SU-DHL-6 (cell line): ENCODE measurements around the gene CD34.

ENCODE experiments used
- H2AFZ ChIP-seq: fragments of 200-600 bp; sonication (generic); 2 replicates; pipeline ENCODE4 v1.6.1; 2014; ENCODE audit warnings: low read depth, mild to moderate bottlenecking, moderate library complexity, mixed read lengths, antibody characterized with exemption, low read length; ENCODE audit not compliant: severe bottlenecking
- H3F3A ChIP-seq: fragments of 200-600 bp; shearing (Covaris generic); 2 replicates; pipeline ENCODE4 v1.6.0; 2016; ENCODE audit warnings: antibody characterized with exemption, mild to moderate bottlenecking; ENCODE audit not compliant: insufficient read depth
- H3K27ac ChIP-seq: fragments of 200-600 bp; sonication (generic); 2 replicates; pipeline ENCODE4 v1.5.1; 2016; ENCODE audit warnings: low read depth, mild to moderate bottlenecking, low read length, moderate library complexity, mixed read lengths
- H3K27me3 ChIP-seq: fragments of 200-600 bp; sonication (generic), shearing (Covaris generic); 2 replicates; pipeline ENCODE4 v1.6.0; 2014; ENCODE audit warnings: mild to moderate bottlenecking, low read length
- H3K36me3 ChIP-seq: fragments of 200-600 bp; sonication (generic); 2 replicates; pipeline ENCODE4 v1.6.1; 2014; ENCODE audit warnings: mild to moderate bottlenecking, low read length, mixed read lengths
- H3K4me2 ChIP-seq: fragments of 300-600, 200-600 bp; shearing (Covaris generic), sonication (generic); 2 replicates; pipeline ENCODE4 v1.6.0; 2014; ENCODE audit warnings: low read length, low read depth, mild to moderate bottlenecking; ENCODE audit not compliant: poor library complexity, severe bottlenecking
- H3K4me3 ChIP-seq: fragments of 200-600 bp; sonication (generic); 2 replicates; pipeline ENCODE4 v1.5.1; 2014; ENCODE audit warnings: antibody characterized with exemption, low read length, mild to moderate bottlenecking, mixed read lengths; ENCODE audit not compliant: insufficient read depth, poor library complexity, severe bottlenecking
- H3K79me2 ChIP-seq: fragments of 200-600 bp; sonication (generic); 2 replicates; pipeline ENCODE4 v1.6.1; 2014; ENCODE audit warnings: mild to moderate bottlenecking, low read length, moderate library complexity; ENCODE audit not compliant: insufficient read depth
- H3K9ac ChIP-seq: fragments of 200-600 bp; sonication (generic); 2 replicates; pipeline ENCODE4 v1.7.0; 2014; ENCODE audit warnings: mild to moderate bottlenecking, low read length
- H3K9me2 ChIP-seq: fragments of 200-600 bp; sonication (generic); replicated peaks from 2 replicates; pipeline ENCODE4 v1.6.1; 2014; ENCODE audit warnings: low read length; ENCODE audit not compliant: insufficient read depth
- H3K9me3 ChIP-seq: fragments of 200-600 bp; sonication (generic); 2 replicates; pipeline ENCODE4 v1.6.1; 2014; ENCODE audit warnings: low read length, mixed read lengths; ENCODE audit not compliant: insufficient read depth
- H4K20me1 ChIP-seq: fragments of 200-600 bp; sonication (generic); 2 replicates; pipeline ENCODE4 v1.6.1; 2014; ENCODE audit warnings: low read depth, mild to moderate bottlenecking, antibody characterized with exemption, low read length, moderate library complexity, mixed read lengths
- EZH2phosphoT487 ChIP-seq: fragments of 200-600 bp; sonication (generic), shearing (Covaris generic); conservative IDR thresholded peaks from 2 replicates; pipeline ENCODE4 v1.6.1; 2018; ENCODE audit warnings: mild to moderate bottlenecking, antibody characterized with exemption, low read length, moderate library complexity, mixed read lengths
- TF ChIP-seq, protein P1 (sequence below): fragments of 200-600 bp; sonication (generic); IDR thresholded peaks from one replicate; pipeline ENCODE4 v1.5.1; 2017; ENCODE audit warnings: antibody characterized with exemption, mild to moderate bottlenecking, low read length, moderate library complexity; ENCODE audit not compliant: insufficient read depth, poor library complexity, severe bottlenecking

The CD34 gene

DNA sequence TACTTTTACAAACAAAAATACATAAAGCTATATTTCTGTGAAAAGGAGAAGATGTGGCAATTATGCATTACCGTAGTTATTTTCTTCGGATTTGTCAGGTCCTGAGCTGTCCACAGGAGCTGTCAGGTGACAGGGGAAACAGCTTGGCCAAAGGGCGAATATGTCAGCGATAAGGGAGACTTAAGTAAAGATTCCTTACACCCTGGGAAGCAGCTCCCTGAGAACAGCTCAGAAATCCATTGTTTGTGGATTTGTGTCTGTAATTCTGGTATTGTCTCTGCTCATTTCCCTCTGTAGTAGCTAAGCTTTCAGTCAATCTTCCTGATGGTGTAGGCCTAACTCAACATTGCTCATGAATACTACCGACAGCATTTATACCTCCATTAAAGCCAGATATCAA lies 7.1 kb upstream of the CD34 start:
- H3K27me3 ChIP-seq = no peaks in the 10 kb centered on the region
- no peaks in the 10 kb centered on the region for H3K79me2 ChIP-seq

DNA sequence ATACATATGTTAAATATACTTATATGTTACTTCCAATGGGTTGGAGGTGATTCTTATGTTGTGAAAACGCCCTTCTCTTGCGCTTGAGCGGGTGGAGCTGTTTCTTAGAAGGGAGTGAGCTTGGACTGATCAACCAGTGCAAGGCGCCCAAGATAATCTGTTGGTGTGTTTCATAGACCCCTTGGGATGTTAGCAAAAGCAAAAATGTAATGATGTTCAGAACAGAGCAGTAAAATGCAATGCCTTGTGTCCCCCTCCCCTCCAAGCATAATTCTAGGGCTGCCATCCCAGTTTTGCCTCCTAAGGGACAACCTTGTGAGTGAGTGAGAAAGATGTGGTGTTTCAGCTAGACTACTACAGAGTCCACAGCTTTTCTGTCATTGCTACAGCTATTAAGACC lies 6.2 kb upstream of the CD34 start:
- Histone ChIP-seq H3K4me3 (no peak overlapping the region), H3K9ac (no peak overlapping the region)

More for the DNA sequence above, 7.1 kb upstream of the CD34 start:
- no peaks in the 10 kb centered on the region for H3K9me3 ChIP-seq
- no peak overlapping the region for H3K27ac ChIP-seq
- no peak overlapping the region for H3K4me2 ChIP-seq
- no peaks in the 10 kb centered on the region for H4K20me1 ChIP-seq
- TF ChIP-seq, protein P1, sequence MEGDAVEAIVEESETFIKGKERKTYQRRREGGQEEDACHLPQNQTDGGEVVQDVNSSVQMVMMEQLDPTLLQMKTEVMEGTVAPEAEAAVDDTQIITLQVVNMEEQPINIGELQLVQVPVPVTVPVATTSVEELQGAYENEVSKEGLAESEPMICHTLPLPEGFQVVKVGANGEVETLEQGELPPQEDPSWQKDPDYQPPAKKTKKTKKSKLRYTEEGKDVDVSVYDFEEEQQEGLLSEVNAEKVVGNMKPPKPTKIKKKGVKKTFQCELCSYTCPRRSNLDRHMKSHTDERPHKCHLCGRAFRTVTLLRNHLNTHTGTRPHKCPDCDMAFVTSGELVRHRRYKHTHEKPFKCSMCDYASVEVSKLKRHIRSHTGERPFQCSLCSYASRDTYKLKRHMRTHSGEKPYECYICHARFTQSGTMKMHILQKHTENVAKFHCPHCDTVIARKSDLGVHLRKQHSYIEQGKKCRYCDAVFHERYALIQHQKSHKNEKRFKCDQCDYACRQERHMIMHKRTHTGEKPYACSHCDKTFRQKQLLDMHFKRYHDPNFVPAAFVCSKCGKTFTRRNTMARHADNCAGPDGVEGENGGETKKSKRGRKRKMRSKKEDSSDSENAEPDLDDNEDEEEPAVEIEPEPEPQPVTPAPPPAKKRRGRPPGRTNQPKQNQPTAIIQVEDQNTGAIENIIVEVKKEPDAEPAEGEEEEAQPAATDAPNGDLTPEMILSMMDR = no peak
- TF ChIP-seq EZH2phosphoT487 = no peak
- H2AFZ ChIP-seq = no peak overlapping the region
- no peaks in the 10 kb centered on the region for H3F3A ChIP-seq
- H3K9ac ChIP-seq = no peak overlapping the region
- no peaks in the 10 kb centered on the region for H3K9me2 ChIP-seq
- no peaks in the 10 kb centered on the region for H3K36me3 ChIP-seq
- H3K4me3 ChIP-seq = no peak overlapping the region

DNA sequence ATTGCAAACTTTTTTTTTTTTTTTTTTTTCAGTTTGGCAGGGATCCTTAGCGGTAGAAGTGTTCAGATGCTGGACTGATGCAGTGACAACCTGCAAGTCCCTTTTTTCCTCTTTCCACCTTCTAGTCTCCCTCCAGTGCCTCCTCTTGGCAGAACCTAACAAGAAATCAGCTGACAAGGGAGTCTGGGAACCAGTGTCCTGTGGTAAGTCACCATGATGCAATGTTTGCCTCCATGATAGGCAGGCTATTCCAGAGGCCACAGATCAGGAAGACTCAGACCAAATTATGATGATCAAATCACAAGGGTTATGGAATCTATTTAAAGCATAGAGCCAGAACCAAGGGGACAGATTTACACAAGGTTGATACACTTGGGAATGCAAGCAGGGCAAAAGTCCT lies 3.0 kb upstream of the CD34 start:
- no peak overlapping the region for H3K4me3 ChIP-seq
- H3K27ac ChIP-seq = no peak overlapping the region
- H3F3A ChIP-seq = no peaks in the 10 kb centered on the region
- no peak overlapping the region for H3K9ac ChIP-seq
- H3K9me3 ChIP-seq = no peaks in the 10 kb centered on the region
- no peaks in the 10 kb centered on the region for H3K36me3 ChIP-seq
- H3K27me3 ChIP-seq = no peaks in the 10 kb centered on the region
- H4K20me1 ChIP-seq = no peaks in the 10 kb centered on the region
- H3K9me2 ChIP-seq = no peaks in the 10 kb centered on the region
- no peak overlapping the region for H3K4me2 ChIP-seq
- TF ChIP-seq EZH2phosphoT487 = no peak
- TF ChIP-seq, protein P1 = no peak
- H3K79me2 ChIP-seq = no peaks in the 10 kb centered on the region
- H2AFZ ChIP-seq = no peak overlapping the region

More for the DNA sequence above, 6.2 kb upstream of the CD34 start:
- Histone ChIP-seq H3K79me2 (no peaks in the 10 kb centered on the region), H3F3A (no peaks in the 10 kb centered on the region), H3K36me3 (no peaks in the 10 kb centered on the region), H4K20me1 (no peaks in the 10 kb centered on the region), H2AFZ (no peak overlapping the region), H3K27ac (no peak overlapping the region), H3K9me2 (no peaks in the 10 kb centered on the region), H3K27me3 (no peaks in the 10 kb centered on the region), H3K4me2 (no peak overlapping the region), H3K9me3 (no peaks in the 10 kb centered on the region)
- TF ChIP-seq, protein P1 = no peak
- no peak for TF ChIP-seq EZH2phosphoT487
